ENCODE measurements around the gene TRIM32. TPM values are rescaled to one million over a fixed set of nuclear protein-coding genes. Genes with fewer than 3 reads are reported as not detected.

TRIM32 gene
- polyA plus RNA-seq, 1 of the 3 experiments (the other 2 are of a cell fraction), result 10.2 TPM

GRCh38 chr9:116644091-116644688, 42.9 kb upstream of the TRIM32 start:
- peaks cover 6 to 15% of the 10 kb centered on the region in 2 experiments; a peak in 2 of 4 replicates for H3K4me1 ChIP-seq (ENCODE audit: control insufficient read depth in 1 of 2, insufficient read depth in 2 of 2, low read depth in 1 of 2, low read length in 1 of 2)
- H3F3A ChIP-seq (replicated peaks; ENCODE audit: insufficient read depth), result peaks cover 3% of the 10 kb centered on the region
- no peak overlapping the region for H3K9ac ChIP-seq
- ChIA-PET CTCF (interaction anchor here (1.4 to 8.6 kb wide), 4 partner anchors 10 to 1051 kb away, joined by 4 to 58 read pairs (median 13); no protein-coding TSS in a partner anchor), POLR2A (no interaction called here)
- no peaks in the 10 kb centered on the region for H3K9me3 ChIP-seq
- H3K9me2 ChIP-seq, result no peaks in the 10 kb centered on the region
- no peak overlapping the region for H2AFZ ChIP-seq (ENCODE audit: low read depth)
- 82% methylated on average over 2 of the region's 2 CpGs for WGBS (ENCODE audit: low lambda C conversion rate)
- no peaks in the 10 kb centered on the region for H3K79me2 ChIP-seq (ENCODE audit: insufficient read depth)
- no peaks in the 10 kb centered on the region for H3K36me3 ChIP-seq (replicated peaks in 1 of 2; ENCODE audit: control insufficient read depth in 1 of 2, insufficient read depth in 2 of 2, low read length in 1 of 2)
- H3K27me3 ChIP-seq (ENCODE audit: insufficient read depth), result no peaks in the 10 kb centered on the region
- H3K4me3 ChIP-seq (ENCODE audit: low read depth in 2 of 2, low read length in 1 of 2), result no peak overlapping the region
- TF ChIP-seq EP300 (IDR thresholded peaks at IDR 0.05; ENCODE audit: borderline replicate concordance in 1 of 2, low read depth in 1 of 2, low read length in 1 of 2), result no peak
- no peak overlapping the region for H3K4me2 ChIP-seq
- no peaks in the 10 kb centered on the region for H4K20me1 ChIP-seq (ENCODE audit: insufficient read depth)
- H3K27ac ChIP-seq (ENCODE audit: low read depth in 2 of 2, low read length in 1 of 2), result no peak overlapping the region
- DNase-seq, result no peak

- POLR2A ChIA-PET, result no interaction called here
- Histone ChIP-seq H3K79me2 (ENCODE audit: insufficient read depth) (no peaks in the 10 kb centered on the region), H2AFZ (ENCODE audit: low read depth) (no peak overlapping the region), H4K20me1 (ENCODE audit: insufficient read depth) (no peaks in the 10 kb centered on the region), H3K36me3 (replicated peaks in 1 of 2; ENCODE audit: control insufficient read depth in 1 of 2, insufficient read depth in 2 of 2, low read length in 1 of 2) (peaks cover 0 to 7% of the 10 kb centered on the region in 2 experiments), H3K9me2 (no peaks in the 10 kb centered on the region), H3K9ac (no peak overlapping the region), H3K9me3 (no peaks in the 10 kb centered on the region), H3K4me2 (no peak overlapping the region), H3K4me3 (ENCODE audit: low read depth in 2 of 2, low read length in 1 of 2) (no peak overlapping the region), H3F3A (replicated peaks; ENCODE audit: insufficient read depth) (no peaks in the 10 kb centered on the region), H3K27me3 (ENCODE audit: insufficient read depth) (no peaks in the 10 kb centered on the region), H3K4me1 (ENCODE audit: control insufficient read depth in 1 of 2, insufficient read depth in 2 of 2, low read depth in 1 of 2, low read length in 1 of 2) (peaks cover 0 to 9% of the 10 kb centered on the region in 2 experiments; a peak in 2 of 4 replicates), H3K27ac (ENCODE audit: low read depth in 2 of 2, low read length in 1 of 2) (no peak overlapping the region)
- WGBS (ENCODE audit: low lambda C conversion rate), result 83% methylated on average over 5 of the region's 5 CpGs
- TF ChIP-seq TCF12 (IDR thresholded peaks at IDR 0.05) (no peak), RAD21 (IDR thresholded peaks at IDR 0.05; ENCODE audit: low read length) (peak; percentile 88), SMC3 (IDR thresholded peaks at IDR 0.05; ENCODE audit: low read depth, low read length) (peak; percentile 73), CTCF (IDR thresholded peaks at IDR 0.05) (peak; percentile 73), CHD2 (IDR thresholded peaks at IDR 0.05; ENCODE audit: low read length, partially characterized antibody) (peak; percentile 45)
- CTCF ChIA-PET, result interaction anchor here (0.6 to 8.6 kb wide), 17 partner anchors 9 to 1054 kb away, joined by 3 to 58 read pairs (median 4); partner anchors contain the start of gene PAPPA
- peak; percentile 25 for DNase-seq
Observed at GRCh38 chr9:116646661-116647514, 40.2 kb upstream of the TRIM32 start.

- Histone ChIP-seq H3K79me2 (ENCODE audit: insufficient read depth) (no peaks in the 10 kb centered on the region), H3K4me1 (ENCODE audit: control insufficient read depth in 1 of 2, insufficient read depth in 2 of 2, low read depth in 1 of 2, low read length in 1 of 2) (peaks cover 0 to 9% of the 10 kb centered on the region in 2 experiments; a peak in 2 of 4 replicates), H3K4me3 (ENCODE audit: low read depth in 2 of 2, low read length in 1 of 2) (no peak overlapping the region), H2AFZ (ENCODE audit: low read depth) (no peak overlapping the region), H3K9me3 (no peaks in the 10 kb centered on the region), H3K36me3 (replicated peaks in 1 of 2; ENCODE audit: control insufficient read depth in 1 of 2, insufficient read depth in 2 of 2, low read length in 1 of 2) (peaks cover 0 to 7% of the 10 kb centered on the region in 2 experiments), H3F3A (replicated peaks; ENCODE audit: insufficient read depth) (no peaks in the 10 kb centered on the region), H3K4me2 (no peak overlapping the region), H3K9me2 (no peaks in the 10 kb centered on the region), H4K20me1 (ENCODE audit: insufficient read depth) (no peaks in the 10 kb centered on the region), H3K27me3 (ENCODE audit: insufficient read depth) (no peaks in the 10 kb centered on the region), H3K27ac (ENCODE audit: low read depth in 2 of 2, low read length in 1 of 2) (no peak overlapping the region), H3K9ac (no peak overlapping the region)
- WGBS (ENCODE audit: low lambda C conversion rate), result 83% methylated on average over 2 of the region's 4 CpGs
- ChIA-PET CTCF (interaction anchor here (0.7 to 8.6 kb wide), 14 partner anchors 10 to 1054 kb away, joined by 3 to 58 read pairs (median 6); partner anchors contain the start of gene PAPPA), POLR2A (no interaction called here)
- DNase-seq, result no peak
- no peak for TF ChIP-seq CHD2 (IDR thresholded peaks at IDR 0.05; ENCODE audit: low read length, partially characterized antibody)
- no peak for TF ChIP-seq NRF1 (IDR thresholded peaks at IDR 0.05; ENCODE audit: low read depth, low read length)
- no peak for TF ChIP-seq EZH2phosphoT487 (IDR thresholded peaks at IDR 0.05; ENCODE audit: borderline replicate concordance, low read depth)
- no peak for TF ChIP-seq RXRA (IDR thresholded peaks at IDR 0.05; ENCODE audit: borderline replicate concordance, low read depth)
- no peak for TF ChIP-seq IRF3 (IDR thresholded peaks at IDR 0.05; ENCODE audit: low read depth, low read length)
- no peak for TF ChIP-seq RFX5 (IDR thresholded peaks at IDR 0.05; ENCODE audit: low read length)
- TF ChIP-seq CTCF (IDR thresholded peaks at IDR 0.05), result no peak; the same call in 1 of the 2 replicates
- TF ChIP-seq USF2 (IDR thresholded peaks at IDR 0.05; ENCODE audit: borderline replicate concordance, low read depth, low read length), result no peak
Observed at GRCh38 chr9:116647515-116647809, 39.6 kb upstream of the TRIM32 start.
